GM19455 (cell line): ENCODE measurements around the gene TMEM95.
A peak's percentile ranks its signal among the peaks of the same experiment; 100 is the strongest.

Source experiments
- ATAC-seq: cut with Tn5 transposase; IDR thresholded peaks from one replicate; pipeline ENCODE4 v1.9.1; 2021; ENCODE audit not compliant: unreplicated experiment

TMEM95 gene

GRCh38 chr17:7403977-7404736 lies 49.2 kb downstream of the TMEM95 start, which contains the start of gene TMEM256:
Gene TMEM256 (minus strand): TSS chr17:7404097. CDS start chr17:7404084, 13 bp downstream.
- ATAC-seq, result peak; percentile 93

- ATAC-seq, result no peak
Observed at GRCh38 chr17:7404737-7405349, 49.9 kb downstream of the TMEM95 start.

- ATAC-seq, result no peak
Observed at GRCh38 chr17:7405350-7406234, 50.6 kb downstream of the TMEM95 start.

- no peak for ATAC-seq
Observed at GRCh38 chr17:7406235-7406825, 51.4 kb downstream of the TMEM95 start.
